GM21515 (cell line): ENCODE data around the gene CEMP1.
"Not testable (repeated sequence)": the region's sequence is repeated elsewhere in the genome, so short reads cannot be mapped to it uniquely, and the experiment has no call there.

Experiments
- ATAC-seq: cut with Tn5 transposase; IDR thresholded peaks from one replicate; pipeline ENCODE4 v1.9.1; 2021; ENCODE audit not compliant: unreplicated experiment

The CEMP1 gene

DNA sequence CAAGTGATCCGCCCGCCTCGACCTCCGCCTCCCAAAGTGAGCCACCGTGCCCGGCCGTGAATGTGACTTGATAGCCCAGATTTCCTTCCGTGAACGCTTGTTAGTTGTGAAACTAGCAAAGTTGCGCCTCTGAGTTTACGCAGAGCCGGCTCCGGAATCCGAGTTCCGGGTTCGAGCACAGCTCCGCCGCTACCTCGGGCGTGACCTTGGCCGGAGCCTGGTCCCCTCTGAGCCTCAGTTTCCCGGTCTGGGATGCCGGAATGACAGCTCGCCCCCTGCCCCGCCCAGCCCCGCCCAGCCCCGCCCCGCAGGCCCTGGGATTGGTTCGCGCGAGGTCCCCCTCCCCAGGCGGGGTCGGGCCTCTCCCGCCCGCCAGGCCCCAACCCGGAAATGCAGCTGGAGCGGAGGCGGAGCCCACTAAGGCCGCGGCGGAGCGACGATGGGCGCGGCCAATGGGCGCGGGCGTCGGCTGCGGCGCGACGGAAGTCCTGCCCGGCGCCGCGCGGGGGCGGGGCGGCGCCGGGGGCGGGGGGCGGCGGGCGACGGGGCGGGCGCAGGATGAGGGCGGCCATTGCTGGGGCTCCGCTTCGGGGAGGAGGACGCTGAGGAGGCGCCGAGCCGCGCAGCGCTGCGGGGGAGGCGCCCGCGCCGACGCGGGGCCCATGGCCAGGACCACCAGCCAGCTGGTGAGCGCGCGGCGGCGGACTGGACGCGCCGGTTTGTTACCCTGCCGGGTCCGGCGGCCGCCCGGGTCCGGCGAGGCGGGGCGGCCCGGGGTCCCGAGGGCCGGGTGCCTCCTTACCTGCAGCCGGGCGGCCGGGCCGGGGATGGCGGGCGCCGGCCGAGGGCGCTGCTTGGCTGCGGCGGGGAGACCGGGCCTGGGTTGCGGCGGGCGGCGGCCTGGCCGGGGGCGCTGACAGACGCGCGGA, 6.5 kb upstream of the CEMP1 start, which contains the start of gene PDPK1:
TSS of gene PDPK1 (plus strand) at position 571 of the 929 bp plus-strand sequence. CDS start at position 663, 92 bp downstream.
- ATAC-seq: peak; percentile 71

DNA sequence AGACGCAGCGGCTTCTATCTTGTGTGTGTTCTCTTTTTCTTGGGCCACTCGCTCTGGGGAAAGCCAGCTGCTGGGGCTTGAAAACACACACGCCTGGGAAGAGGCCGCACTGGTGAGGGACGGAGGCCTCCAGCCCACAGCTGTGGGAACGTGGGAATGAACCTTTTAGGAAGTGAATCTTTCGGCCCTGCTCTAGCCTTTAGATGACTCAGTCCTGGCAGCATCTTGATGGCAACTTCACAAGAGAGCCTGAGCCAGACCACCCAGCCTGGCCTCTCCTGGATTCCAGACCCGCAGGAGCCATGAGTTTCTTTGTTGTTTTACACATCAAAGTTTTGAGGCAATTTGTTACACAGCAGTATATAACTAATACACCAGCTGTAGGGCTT, 4.4 kb upstream of the CEMP1 start:
- ATAC-seq: no peak

DNA sequence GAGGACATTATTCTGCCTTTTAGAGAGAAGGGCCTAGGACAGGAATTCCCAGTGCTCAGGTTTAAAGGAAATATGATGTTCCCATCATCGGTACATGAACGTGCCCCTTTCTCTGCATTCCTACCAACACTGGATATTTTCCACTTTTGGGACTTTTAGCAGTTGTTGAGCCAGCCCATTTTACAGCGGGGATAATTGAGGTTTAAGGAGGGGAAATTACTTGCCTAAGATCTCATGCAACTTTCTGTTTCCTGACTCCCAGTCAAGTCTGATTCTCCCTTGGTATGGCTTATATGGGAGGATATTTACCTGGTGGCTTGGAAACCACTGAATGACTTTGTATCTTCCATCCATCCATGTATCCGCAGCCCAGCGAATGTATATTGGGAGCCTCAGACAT, 3.1 kb upstream of the CEMP1 start:
- ATAC-seq: not testable (repeated sequence)

DNA sequence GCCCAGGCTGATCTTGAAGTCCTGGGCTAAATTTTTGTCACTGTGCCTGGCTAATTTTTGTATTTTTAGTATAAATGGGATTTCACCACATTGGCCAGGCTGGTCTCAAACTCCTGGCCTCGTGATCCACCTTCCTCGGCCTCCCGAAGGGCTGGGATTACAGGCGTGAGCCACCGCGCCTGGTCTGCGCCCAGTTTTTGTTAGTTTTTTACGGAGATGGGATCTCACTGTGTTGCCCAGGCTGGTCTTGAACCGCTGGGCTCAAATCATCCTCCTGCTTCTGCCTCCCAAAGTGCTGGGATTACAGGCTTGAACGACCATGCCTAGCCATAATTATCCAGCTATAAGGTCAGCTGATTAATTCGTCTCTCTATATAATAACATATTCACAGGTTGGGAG, 2.7 kb upstream of the CEMP1 start:
- no peak for ATAC-seq

DNA sequence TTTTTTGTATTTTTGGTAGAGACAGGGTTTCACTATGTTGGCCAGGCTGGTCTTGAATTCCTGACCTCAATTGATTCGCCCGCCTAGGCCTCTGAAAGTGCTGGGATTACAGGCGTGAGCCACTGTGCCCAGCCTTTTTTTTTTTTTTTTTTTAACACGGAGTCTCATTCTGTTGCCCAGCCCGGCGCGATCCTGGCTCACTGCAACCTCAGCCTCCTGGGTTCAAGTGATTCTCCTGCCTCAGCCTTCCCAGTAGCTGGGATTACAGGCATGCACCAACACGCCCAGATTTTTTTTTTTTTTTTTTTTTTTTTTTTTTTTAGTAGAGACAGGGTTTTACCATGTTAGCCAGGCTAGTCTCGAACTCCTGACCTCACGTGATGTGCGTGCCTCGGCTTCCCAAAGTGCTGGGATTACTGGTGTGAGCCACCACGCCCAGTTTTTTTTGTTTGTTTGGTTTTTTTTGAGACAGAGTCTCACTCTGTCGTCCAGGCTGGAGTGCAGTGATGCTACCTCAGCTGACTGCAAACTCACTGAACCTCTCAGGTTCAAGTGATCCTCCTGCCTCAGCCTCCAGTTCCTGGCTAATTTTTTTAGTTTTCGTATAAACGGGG, 2.0 kb upstream of the CEMP1 start:
- not testable (repeated sequence) for ATAC-seq

DNA sequence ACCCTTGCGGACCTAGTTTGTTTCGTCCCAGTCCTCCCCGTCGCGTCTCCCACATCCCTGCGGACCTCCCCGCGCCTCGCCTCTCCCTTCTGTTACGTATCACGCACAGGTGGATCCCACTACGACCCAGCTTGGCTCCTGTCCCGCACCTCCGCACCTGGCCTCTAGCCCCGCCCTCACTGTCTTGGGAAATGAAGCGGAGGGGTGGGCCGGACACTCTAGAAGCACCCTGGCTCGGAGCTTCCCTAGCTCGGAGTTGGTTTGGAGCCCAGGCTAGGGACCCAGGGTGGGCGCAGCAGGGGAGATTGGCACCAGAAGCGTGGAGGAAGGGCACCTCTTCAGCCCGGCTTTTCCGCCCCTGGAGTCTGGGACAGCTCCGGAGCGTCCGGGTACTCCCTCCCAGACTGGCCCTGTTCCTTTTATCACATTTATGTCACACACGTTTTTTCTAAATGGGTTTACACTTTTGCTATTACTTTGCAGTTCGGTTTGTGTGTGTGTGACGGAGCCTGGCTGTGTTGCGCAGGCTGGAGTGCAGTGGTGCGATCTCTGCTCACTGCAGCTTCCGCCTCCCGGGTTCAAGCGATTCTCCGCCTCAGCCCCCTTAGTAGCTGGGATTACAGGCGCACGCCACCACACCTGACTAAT, 1.4 kb upstream of the CEMP1 start:
- no peak for ATAC-seq

DNA sequence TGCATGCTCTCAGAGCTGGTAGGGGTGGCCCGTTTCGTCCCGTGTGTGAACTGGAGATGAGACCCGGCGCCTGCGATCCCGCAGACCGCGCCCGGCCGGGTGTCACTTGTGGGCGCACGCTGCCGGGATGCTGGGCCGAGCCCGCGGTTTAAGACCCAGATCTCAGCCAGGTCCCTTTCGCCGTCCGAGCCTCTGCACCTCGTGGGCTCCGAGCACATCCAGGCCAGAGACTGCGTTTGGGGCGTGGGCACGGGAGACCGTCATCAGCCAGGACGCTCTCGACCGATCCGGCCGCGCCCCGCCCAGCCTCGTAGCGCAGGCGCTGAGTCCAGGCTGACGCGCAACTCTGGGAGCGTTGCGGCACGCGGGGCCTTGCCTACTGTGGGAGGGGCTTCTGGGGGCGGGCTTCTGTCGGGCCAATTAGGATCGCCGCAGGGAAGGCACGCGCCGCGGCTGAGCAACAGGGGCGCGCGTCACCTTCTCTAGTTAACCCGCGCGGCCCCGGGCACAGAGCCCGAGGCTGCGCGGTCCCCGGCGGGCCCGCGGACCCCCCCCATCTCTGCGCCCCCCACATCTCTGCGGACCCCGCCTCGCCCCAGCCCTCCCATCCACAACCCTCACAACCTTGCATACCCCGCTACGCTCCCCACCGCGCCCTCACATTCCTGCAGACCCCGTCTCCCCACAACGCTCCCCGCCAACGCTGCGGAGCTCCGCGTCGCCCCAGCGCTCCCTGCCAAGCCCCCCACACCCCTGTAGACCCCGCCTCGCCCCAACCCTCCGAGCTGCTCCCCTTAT, 687 bp upstream of the CEMP1 start:
- ATAC-seq: peak; percentile 75

DNA sequence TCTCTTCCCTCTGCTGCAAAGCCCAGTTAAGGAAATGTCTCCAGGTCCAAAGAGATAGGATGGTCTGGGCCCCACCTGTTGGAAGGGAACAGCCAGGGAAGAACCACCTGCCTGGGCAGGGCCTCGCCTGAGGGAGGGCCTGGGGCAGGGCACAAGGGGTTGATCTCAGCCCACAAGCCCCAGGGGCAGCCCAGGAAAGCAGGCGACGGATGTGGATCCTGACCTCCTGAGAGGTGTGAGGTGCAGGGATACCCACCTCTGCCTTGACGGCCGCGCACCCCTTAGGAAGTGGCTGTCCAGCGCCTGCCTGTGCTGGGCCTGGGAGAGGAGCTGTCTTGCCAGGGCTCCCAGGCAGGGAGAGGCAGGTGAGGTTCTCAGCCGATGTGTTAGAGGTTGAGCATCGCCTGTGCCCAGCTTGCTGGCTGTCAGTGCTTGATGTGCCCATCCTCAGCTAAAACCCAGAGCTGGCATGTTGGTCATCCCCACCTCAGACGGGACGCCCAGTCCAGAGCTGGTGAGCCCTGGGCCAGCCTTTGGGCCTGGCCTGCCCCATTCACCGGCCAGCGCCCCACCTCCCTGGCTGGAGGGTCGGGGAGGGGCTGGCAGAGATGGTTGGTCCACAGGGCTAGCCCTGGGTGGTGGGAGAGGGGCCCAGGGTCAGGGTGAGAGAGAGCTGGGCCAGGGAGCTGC, 434 bp downstream of the CEMP1 start:
- no peak for ATAC-seq

DNA sequence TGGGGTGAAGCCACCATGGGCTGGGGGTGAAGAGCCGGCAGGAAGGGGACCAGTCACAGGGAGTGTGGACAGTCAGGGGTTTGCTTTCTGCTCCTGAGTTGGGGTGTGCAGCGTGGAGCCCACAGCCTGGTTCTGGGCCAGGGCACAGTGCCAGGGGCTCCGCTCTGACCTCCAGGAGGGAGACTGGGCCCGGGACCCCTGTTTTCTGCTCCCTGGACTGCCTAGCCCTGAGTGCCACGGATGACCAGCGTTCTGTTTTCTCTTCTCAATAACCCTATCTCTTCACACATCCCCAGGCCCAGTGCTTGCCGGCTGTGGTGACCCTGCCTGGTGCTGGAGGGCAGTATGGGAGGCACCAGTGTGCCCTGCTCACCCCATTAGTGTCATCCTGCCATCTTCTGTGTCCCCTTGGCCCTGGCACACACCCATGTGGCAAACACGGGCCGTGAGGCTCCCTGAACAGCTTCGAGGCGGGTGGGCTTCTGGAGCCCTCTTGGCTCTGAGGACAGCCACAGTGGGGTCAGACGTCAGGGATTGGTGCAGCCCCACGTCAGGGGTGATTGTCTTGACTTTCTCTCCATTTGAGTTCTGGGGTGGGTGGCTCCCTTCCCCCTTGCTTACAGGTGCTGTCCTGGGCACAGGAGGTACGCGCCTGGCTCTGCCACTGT, 1.1 kb downstream of the CEMP1 start:
- ATAC-seq: no peak

DNA sequence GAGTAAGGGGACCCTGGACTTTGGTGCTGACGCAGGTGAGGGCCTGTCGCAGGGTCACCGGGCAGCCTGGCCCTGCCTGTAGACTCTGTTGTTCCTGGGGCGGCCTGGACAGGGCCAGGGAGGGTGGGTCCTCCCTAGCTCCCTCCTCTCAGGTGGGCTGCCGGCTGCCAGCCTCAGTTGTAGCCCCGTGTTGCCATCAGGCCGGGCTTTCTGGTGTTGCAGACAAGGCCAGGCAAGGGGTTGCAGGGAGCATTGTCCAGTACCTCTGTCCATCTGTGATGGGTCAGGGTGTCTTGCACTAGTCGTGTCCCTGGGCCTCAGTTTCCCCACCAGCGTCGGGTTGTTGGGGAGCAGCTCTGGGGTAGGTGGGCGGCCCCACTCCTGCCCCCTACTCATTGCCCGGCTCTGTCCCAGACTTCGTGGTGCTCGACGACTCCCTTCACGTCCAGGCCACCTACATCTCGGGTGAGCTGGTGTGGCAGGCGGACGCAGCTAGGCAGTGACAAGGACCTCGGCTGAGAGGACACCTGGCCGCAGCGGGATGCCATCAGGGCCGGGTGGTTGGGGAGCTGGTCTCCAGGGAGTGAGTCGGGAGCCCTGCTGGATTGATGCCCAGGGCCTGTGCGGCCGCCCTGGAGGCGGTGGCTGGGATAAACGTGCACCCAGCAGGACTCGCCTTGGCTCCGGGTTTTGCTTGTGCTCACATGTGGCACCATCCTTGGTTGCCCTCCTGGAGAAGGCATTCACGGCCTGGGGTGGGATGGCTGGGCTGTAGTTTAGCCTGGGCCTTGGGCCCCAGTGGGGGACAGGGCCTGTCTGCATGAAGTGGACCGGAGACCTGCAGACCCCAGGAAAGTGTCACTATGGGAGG, 1.9 kb downstream of the CEMP1 start:
- ATAC-seq: no peak

DNA sequence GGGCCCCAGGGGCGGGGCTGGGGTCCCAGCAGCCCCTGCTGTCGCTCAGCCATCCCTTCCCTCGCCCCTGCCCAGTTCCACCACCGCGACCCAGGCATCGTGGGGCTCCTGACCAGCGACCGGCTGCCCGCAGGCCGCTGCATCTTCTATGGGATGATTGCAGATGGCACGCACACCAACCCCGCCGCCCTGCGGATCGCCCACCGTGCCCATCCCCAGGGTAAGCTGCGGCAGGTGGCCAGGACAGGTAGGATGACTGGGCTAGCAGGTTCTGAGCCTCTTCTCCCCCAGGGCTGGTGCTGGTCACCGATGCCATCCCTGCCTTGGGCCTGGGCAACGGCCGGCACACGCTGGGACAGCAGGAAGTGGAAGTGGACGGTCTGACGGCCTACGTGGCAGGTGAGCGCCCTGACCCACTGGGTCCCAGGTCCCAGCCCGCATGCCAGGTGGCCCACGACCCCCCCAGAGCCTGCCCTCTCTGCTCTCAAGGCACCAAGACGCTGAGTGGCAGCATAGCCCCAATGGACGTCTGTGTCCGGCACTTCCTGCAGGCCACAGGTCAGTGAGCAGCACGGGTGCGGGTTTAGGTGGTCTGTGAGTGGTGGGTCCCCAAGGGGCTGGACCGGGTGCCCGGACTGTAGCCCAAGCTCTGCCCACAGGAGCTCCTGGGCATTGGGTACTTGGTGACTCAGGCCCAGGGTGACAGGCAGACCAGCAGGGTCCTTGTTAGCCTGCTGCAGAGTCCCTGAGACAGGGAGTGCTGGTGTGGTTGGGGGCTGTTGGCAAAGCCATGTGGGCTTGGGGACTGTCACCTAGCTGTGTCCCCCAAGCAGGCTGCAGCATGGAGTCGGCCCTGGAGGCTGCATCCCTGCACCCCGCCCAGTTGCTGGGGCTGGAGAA, 2.8 kb downstream of the CEMP1 start:
- ATAC-seq: no peak

DNA sequence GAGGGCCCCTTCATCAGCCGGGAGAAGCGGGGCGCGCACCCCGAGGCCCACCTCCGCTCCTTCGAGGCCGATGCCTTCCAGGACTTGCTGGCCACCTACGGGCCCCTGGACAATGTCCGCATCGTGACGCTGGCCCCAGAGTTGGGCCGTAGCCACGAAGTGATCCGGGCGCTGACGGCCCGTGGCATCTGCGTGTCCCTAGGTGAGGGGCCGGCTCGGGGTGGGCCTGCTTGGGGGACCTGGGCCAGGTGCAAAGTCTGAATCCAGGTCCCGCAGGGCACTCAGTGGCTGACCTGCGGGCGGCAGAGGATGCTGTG, 3.5 kb downstream of the CEMP1 start:
- ATAC-seq: no peak

DNA sequence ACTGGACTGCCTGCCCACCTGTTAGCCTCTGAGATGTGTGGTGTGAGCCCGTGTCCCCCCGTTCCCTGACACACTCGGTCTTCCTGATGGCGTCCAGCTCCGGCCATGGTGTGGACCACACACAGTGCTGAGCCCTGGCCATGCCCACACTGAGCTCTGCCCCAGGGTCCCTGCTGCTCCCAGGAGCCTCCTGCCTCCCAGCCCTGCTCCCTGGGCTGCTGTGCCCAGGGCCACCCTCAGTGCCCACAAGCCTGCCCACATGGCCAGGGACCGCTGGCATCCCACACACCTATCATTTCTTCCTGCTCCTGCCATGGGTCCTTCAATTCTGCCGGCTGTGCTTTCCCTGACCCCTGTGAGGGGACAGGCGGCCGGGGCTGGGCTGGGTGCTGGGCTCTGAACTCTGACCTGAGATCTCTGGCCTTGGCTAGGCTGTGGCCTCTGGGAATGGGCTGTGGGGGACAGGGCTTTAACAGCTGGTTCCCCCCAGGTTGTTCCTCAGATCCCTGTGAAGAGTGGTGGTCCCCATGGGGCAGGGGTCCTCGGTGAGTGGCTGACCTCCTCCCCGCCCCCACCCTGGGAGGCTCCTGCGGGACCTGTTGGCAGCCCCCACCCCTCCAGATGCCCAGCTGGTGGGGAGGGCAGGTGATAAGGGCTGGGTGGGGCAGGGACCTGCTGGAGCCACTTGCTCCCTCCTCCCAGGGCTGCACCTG, 4.0 kb downstream of the CEMP1 start:
- no peak for ATAC-seq

DNA sequence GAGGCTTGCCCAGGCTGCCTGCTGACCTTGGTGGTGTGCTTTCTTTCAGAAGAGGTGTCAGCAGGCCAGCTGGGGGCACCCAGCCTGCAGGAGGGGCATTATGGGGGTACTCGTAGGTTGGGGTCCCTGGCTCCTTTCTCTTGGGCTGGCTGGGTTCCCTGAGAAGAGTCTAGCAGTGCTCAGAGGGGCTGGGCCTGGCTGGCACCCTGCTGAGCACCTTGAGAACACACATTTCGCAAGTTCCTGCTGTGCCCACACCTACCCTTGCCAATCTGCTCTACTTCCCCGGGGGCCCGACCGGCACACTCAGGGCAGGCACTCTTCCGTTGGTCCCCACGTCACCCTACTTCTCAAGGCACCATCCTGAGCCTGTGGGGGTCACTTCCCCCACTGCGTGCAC, 5.1 kb downstream of the CEMP1 start:
- no peak for ATAC-seq

DNA sequence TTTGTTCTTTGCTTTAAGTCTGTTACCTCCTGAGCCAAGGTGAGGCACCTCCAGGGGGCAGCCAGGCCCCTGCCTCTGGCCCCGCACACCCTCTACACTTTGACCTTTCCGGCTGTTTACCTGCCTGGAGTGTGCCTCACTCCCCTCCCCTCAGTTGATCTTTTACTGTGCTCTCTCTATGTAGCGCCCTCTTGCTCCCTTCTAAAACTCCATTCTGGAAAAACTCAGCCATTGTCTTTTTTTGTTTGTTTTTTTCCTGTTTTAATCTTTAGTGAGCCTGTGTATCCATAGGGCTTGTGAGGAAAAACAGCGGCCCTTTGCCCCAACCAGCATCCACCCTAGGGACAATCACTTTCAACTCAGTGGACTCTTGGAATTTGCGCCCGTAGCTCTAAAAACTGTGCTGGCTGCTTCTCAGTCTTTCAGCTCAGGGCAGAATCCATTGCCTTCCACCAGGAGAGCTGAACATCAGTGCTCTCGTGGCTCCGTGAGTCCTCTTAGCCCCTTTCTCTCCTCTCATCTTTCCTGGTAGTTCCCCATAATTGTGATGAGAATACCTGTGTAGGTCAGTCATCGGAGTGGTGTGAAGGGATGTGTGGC, 6.8 kb downstream of the CEMP1 start:
- ATAC-seq: no peak

DNA sequence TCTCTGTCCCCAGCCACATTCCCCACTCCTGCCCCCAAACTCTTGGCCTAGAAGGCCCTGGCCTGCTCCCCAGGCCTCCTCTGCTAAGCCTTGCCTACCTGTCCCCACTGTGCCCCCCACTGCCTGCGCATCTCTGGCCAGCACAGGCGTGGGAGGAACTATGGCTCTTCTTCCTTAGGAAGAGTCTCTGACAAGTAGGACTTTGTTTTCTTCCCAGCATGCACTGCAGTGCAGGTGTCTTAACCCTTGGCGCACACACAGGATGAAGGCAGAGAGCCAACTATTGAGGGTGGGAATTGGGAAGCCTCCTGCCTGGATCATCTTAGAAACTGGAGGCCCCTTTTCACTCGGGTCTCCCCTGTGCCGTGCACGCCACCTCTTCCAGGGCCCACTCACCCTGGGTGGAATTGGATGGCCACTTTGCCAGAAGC, 7.4 kb downstream of the CEMP1 start:
- ATAC-seq: no peak
